SU-DHL-6 (cell line): ENCODE data around the gene GABBR2.

ENCODE experiments used
- H2AFZ ChIP-seq: fragments of 200-600 bp; sonication (generic); 2 replicates; pipeline ENCODE4 v1.6.1; 2014; ENCODE audit warnings: low read depth, mild to moderate bottlenecking, moderate library complexity, mixed read lengths, antibody characterized with exemption, low read length; ENCODE audit not compliant: severe bottlenecking
- H3F3A ChIP-seq: fragments of 200-600 bp; shearing (Covaris generic); 2 replicates; pipeline ENCODE4 v1.6.0; 2016; ENCODE audit warnings: antibody characterized with exemption, mild to moderate bottlenecking; ENCODE audit not compliant: insufficient read depth
- H3K27ac ChIP-seq: fragments of 200-600 bp; sonication (generic); 2 replicates; pipeline ENCODE4 v1.5.1; 2016; ENCODE audit warnings: low read depth, mild to moderate bottlenecking, low read length, moderate library complexity, mixed read lengths
- H3K27me3 ChIP-seq: fragments of 200-600 bp; sonication (generic), shearing (Covaris generic); 2 replicates; pipeline ENCODE4 v1.6.0; 2014; ENCODE audit warnings: mild to moderate bottlenecking, low read length
- H3K36me3 ChIP-seq: fragments of 200-600 bp; sonication (generic); 2 replicates; pipeline ENCODE4 v1.6.1; 2014; ENCODE audit warnings: mild to moderate bottlenecking, low read length, mixed read lengths
- H3K4me2 ChIP-seq: fragments of 300-600, 200-600 bp; shearing (Covaris generic), sonication (generic); 2 replicates; pipeline ENCODE4 v1.6.0; 2014; ENCODE audit warnings: low read length, low read depth, mild to moderate bottlenecking; ENCODE audit not compliant: poor library complexity, severe bottlenecking
- H3K4me3 ChIP-seq: fragments of 200-600 bp; sonication (generic); 2 replicates; pipeline ENCODE4 v1.5.1; 2014; ENCODE audit warnings: antibody characterized with exemption, low read length, mild to moderate bottlenecking, mixed read lengths; ENCODE audit not compliant: insufficient read depth, poor library complexity, severe bottlenecking
- H3K79me2 ChIP-seq: fragments of 200-600 bp; sonication (generic); 2 replicates; pipeline ENCODE4 v1.6.1; 2014; ENCODE audit warnings: mild to moderate bottlenecking, low read length, moderate library complexity; ENCODE audit not compliant: insufficient read depth
- H3K9ac ChIP-seq: fragments of 200-600 bp; sonication (generic); 2 replicates; pipeline ENCODE4 v1.7.0; 2014; ENCODE audit warnings: mild to moderate bottlenecking, low read length
- H3K9me2 ChIP-seq: fragments of 200-600 bp; sonication (generic); replicated peaks from 2 replicates; pipeline ENCODE4 v1.6.1; 2014; ENCODE audit warnings: low read length; ENCODE audit not compliant: insufficient read depth
- H3K9me3 ChIP-seq: fragments of 200-600 bp; sonication (generic); 2 replicates; pipeline ENCODE4 v1.6.1; 2014; ENCODE audit warnings: low read length, mixed read lengths; ENCODE audit not compliant: insufficient read depth
- H4K20me1 ChIP-seq: fragments of 200-600 bp; sonication (generic); 2 replicates; pipeline ENCODE4 v1.6.1; 2014; ENCODE audit warnings: low read depth, mild to moderate bottlenecking, antibody characterized with exemption, low read length, moderate library complexity, mixed read lengths
- EZH2phosphoT487 ChIP-seq: fragments of 200-600 bp; sonication (generic), shearing (Covaris generic); conservative IDR thresholded peaks from 2 replicates; pipeline ENCODE4 v1.6.1; 2018; ENCODE audit warnings: mild to moderate bottlenecking, antibody characterized with exemption, low read length, moderate library complexity, mixed read lengths
- TF ChIP-seq, protein P1 (sequence below): fragments of 200-600 bp; sonication (generic); IDR thresholded peaks from one replicate; pipeline ENCODE4 v1.5.1; 2017; ENCODE audit warnings: antibody characterized with exemption, mild to moderate bottlenecking, low read length, moderate library complexity; ENCODE audit not compliant: insufficient read depth, poor library complexity, severe bottlenecking

GABBR2 gene

DNA sequence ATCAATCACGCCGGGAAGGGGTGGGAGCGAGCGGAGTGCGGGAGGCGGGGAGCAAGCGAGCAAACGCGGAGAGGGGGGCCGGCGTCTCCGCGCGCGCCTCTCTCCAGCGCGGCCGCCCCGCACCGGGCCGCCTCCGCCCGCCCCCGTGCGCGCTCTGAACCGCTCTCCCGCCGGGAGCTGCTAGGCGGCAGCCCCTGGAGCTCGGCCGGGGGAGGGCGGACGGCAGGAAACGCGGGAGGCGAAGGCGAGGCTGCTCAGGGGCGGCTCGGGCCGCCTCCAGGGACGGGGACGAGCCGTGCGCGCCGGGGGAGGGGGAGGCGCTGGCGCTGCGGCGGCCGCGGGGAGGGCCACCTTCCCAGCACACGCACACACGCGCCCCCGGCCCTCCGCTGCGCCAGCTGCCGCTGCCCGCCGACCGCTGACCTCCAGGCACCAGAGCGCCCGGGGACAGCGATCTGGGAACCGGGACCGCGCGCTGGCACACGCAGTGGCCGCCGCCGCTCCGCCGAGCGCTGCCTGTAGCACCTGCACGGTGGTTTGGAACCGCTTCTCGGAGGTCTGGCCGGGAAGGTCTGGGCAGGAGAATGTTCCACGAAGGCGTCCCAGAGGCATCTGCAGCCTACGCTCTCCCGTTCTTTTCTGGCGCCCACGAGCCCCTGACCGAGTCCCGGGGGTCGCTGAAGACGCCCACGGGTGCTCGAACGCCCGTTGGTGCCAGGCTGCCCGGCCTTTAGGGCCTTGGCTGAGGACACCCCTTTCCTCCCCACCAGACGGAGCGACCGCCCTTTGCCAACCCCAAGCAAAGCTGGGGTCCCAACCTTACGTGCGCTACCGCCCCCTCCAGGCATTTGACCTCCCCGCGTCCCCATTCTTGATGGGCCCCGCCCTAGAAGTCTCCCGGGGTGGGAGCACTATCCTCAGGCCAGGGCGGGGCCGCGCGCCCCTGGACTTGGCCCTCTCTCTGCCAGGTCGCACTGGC lies at the start of gene GABBR2:
GABBR2 (minus strand) TSS at position 3 of the 979 bp plus-strand sequence. CDS start 198 bp downstream, outside the sequence.
- Histone ChIP-seq H3K36me3 (no peaks in the 10 kb centered on the region), H3K9ac (no peak within 1 kb of the TSS), H4K20me1 (no peaks in the 10 kb centered on the region), H2AFZ (no peak within 1 kb of the TSS), H3K9me2 (no peaks in the 10 kb centered on the region), H3K9me3 (no peaks in the 10 kb centered on the region), H3K27ac (no peak within 1 kb of the TSS), H3K79me2 (no peaks in the 10 kb centered on the region), H3K27me3 (no peaks in the 10 kb centered on the region), H3K4me3 (no peak within 1 kb of the TSS), H3K4me2 (no peak within 1 kb of the TSS), H3F3A (no peaks in the 10 kb centered on the region)
- TF ChIP-seq, protein P1, sequence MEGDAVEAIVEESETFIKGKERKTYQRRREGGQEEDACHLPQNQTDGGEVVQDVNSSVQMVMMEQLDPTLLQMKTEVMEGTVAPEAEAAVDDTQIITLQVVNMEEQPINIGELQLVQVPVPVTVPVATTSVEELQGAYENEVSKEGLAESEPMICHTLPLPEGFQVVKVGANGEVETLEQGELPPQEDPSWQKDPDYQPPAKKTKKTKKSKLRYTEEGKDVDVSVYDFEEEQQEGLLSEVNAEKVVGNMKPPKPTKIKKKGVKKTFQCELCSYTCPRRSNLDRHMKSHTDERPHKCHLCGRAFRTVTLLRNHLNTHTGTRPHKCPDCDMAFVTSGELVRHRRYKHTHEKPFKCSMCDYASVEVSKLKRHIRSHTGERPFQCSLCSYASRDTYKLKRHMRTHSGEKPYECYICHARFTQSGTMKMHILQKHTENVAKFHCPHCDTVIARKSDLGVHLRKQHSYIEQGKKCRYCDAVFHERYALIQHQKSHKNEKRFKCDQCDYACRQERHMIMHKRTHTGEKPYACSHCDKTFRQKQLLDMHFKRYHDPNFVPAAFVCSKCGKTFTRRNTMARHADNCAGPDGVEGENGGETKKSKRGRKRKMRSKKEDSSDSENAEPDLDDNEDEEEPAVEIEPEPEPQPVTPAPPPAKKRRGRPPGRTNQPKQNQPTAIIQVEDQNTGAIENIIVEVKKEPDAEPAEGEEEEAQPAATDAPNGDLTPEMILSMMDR: no peak
- TF ChIP-seq EZH2phosphoT487: no peak

- H3K79me2 ChIP-seq: no peaks in the 10 kb centered on the region
- no peak overlapping the region for H3K4me2 ChIP-seq
- no peak overlapping the region for H2AFZ ChIP-seq
- peaks cover 7% of the 10 kb centered on the region; the same call in 1 of the 2 replicates for H3K36me3 ChIP-seq
- no peak overlapping the region for H3K4me3 ChIP-seq
- no peaks in the 10 kb centered on the region for H3K9me2 ChIP-seq
- no peaks in the 10 kb centered on the region for H3K27me3 ChIP-seq
- TF ChIP-seq, protein P1: no peak
- TF ChIP-seq EZH2phosphoT487: no peak
- H3K9ac ChIP-seq: no peak overlapping the region
- no peaks in the 10 kb centered on the region for H3F3A ChIP-seq
- H4K20me1 ChIP-seq: no peaks in the 10 kb centered on the region
- H3K9me3 ChIP-seq: no peaks in the 10 kb centered on the region
- H3K27ac ChIP-seq: no peak overlapping the region
These were observed 46.4 kb upstream of the GABBR2 start for GRCh38 chr9:98755006-98755618.

DNA sequence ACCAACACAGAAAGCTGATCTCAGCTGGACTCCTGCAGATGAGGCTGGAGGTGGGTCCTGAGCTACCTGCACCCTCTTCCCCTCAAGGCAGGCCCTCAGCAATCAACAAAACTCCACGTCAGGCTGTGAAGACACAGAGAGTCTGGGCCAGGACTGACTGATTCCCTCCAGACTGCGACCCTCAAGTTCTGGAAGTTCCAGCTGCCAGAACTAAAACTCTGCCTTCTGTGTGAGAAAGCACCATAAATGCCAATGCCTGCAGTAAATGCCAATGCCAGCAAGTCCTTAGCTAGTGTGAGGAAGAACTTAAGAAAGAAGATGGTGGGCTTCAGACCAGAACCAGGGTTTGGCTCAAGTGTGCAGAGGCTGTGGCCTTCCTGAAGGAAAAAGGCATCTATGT lies 42.5 kb upstream of the GABBR2 start:
- Histone ChIP-seq H2AFZ (no peak overlapping the region), H3F3A (no peaks in the 10 kb centered on the region), H3K36me3 (no peaks in the 10 kb centered on the region), H3K9ac (no peak overlapping the region), H3K27me3 (no peaks in the 10 kb centered on the region), H3K9me2 (no peaks in the 10 kb centered on the region), H4K20me1 (no peaks in the 10 kb centered on the region), H3K4me2 (no peak overlapping the region), H3K27ac (no peak overlapping the region), H3K79me2 (no peaks in the 10 kb centered on the region), H3K4me3 (no peak overlapping the region), H3K9me3 (no peaks in the 10 kb centered on the region)
- TF ChIP-seq, protein P1: no peak
- no peak for TF ChIP-seq EZH2phosphoT487
